IMR-90 (cell line): ENCODE data around the gene BMP7. TPM values are rescaled to one million over a fixed set of nuclear protein-coding genes. Genes with fewer than 3 reads are reported as not detected.

Source experiments
- ATAC-seq: fragments of 200-7000 bp; cut with Tn5 transposase; 2 replicates; pipeline ENCODE4 v1.9.1; 2020; ENCODE audit warnings: low read depth, mild to moderate bottlenecking, moderate library complexity
- BruUV-seq: library from RNA; stranded (reverse); fragments of 400-500 nt; replicated peaks from 2 replicates; lab custom pipeline; 2021; lab: Mats Ljungman, UMichigan
- CTCF ChIA-PET: fragments of 300-600 bp; formaldehyde crosslinking; extraction: SDS; loops from one replicate; lab custom pipeline; 2021; ENCODE audit warnings: antibody characterized with exemption; lab: Yijun Ruan, JAX
- POLR2A ChIA-PET: fragments of 300-600 bp; sonication (Branson Sonifier 250); formaldehyde crosslinking; loops from one replicate; lab custom pipeline; 2022; ENCODE audit warnings: antibody characterized with exemption; ENCODE audit not compliant: unreplicated experiment; lab: Charles Lee
- DNase-seq: peaks from one replicate; pipeline ENCODE4 v3.0.0; 2013
- H2AFZ ChIP-seq: replicated peaks from 2 replicates; pipeline ENCODE3; 2013; ENCODE audit warnings: low read length, mild to moderate bottlenecking; ENCODE audit not compliant: poor library complexity
- H2AK5ac ChIP-seq: 2 replicates; pipeline ENCODE4 v1.6.1; 2013; ENCODE audit warnings: low read depth, low read length, inconsistent platforms
- H2AK9ac ChIP-seq: replicated peaks from 2 replicates; pipeline ENCODE3; 2013; ENCODE audit warnings: mild to moderate bottlenecking, low read depth, low read length, moderate library complexity; ENCODE audit not compliant: poor library complexity
- H2BK120ac ChIP-seq: 2 replicates; pipeline ENCODE4 v1.6.1; 2013; ENCODE audit warnings: low read depth, low read length, inconsistent platforms
- H2BK15ac ChIP-seq: 3 replicates; pipeline ENCODE4 v1.6.1; 2013; ENCODE audit warnings: low read depth, low read length, inconsistent platforms
- H2BK20ac ChIP-seq: 2 replicates; pipeline ENCODE4 v1.6.1; 2013; ENCODE audit warnings: low read depth, mild to moderate bottlenecking, inconsistent platforms, low read length, moderate library complexity
- H2BK5ac ChIP-seq: 2 replicates; pipeline ENCODE4 v1.6.1; 2013; ENCODE audit warnings: mild to moderate bottlenecking, low read depth, low read length, inconsistent platforms; ENCODE audit not compliant: poor library complexity, severe bottlenecking
- H3K14ac ChIP-seq: replicated peaks from 2 replicates; pipeline ENCODE4 v1.6.1; 2013; ENCODE audit warnings: low read depth, low read length, inconsistent platforms
- H3K18ac ChIP-seq: 2 replicates; pipeline ENCODE4 v1.6.1; 2013; ENCODE audit warnings: low read depth, low read length, control low read depth
- H3K23ac ChIP-seq: 2 replicates; pipeline ENCODE4 v1.6.1; 2013; ENCODE audit warnings: low read depth, low read length, inconsistent platforms
- H3K27ac ChIP-seq: 2 replicates; pipeline ENCODE4 v1.5.1; 2013; ENCODE audit warnings: mild to moderate bottlenecking, control low read depth, low read length; ENCODE audit not compliant: insufficient read depth
- H3K27me3 ChIP-seq: 2 replicates; pipeline ENCODE4 v1.6.1; 2013; ENCODE audit warnings: low read length; ENCODE audit not compliant: control insufficient read depth, insufficient read depth
- H3K36me3 ChIP-seq: 2 replicates; pipeline ENCODE4 v1.6.1; 2013; ENCODE audit warnings: low read length, mixed read lengths; ENCODE audit not compliant: control insufficient read depth, insufficient read depth
- H3K4ac ChIP-seq: 2 replicates; pipeline ENCODE4 v1.6.1; 2013; ENCODE audit warnings: low read depth, low read length, inconsistent platforms
- H3K4me1 ChIP-seq: 2 replicates; pipeline ENCODE4 v1.6.1; 2013; ENCODE audit warnings: low read length, mixed read lengths; ENCODE audit not compliant: control insufficient read depth, insufficient read depth
- H3K4me2 ChIP-seq: 2 replicates; pipeline ENCODE4 v1.6.1; 2013; ENCODE audit warnings: low read depth, mild to moderate bottlenecking, control low read depth, low read length, moderate library complexity
- H3K4me3 ChIP-seq: 2 replicates; pipeline ENCODE4 v1.5.1; 2013; ENCODE audit warnings: low read depth, mild to moderate bottlenecking, control low read depth, low read length, moderate library complexity; ENCODE audit not compliant: insufficient read depth
- H3K56ac ChIP-seq: 2 replicates; pipeline ENCODE4 v1.6.1; 2013; ENCODE audit warnings: low read length, inconsistent platforms; ENCODE audit not compliant: insufficient read depth; ENCODE audit errors: extremely low read depth
- H3K79me1 ChIP-seq, 2 experiments: 2 replicates each; pipeline ENCODE4 v1.6.1; 2013; ENCODE audit warnings: low read length in 2 of 2, inconsistent platforms in 1 of 2, low read depth in 1 of 2
- H3K9ac ChIP-seq: 2 replicates; pipeline ENCODE4 v1.6.1; 2013; ENCODE audit warnings: low read depth, low read length, control low read depth
- H3K9me1 ChIP-seq: 2 replicates; pipeline ENCODE4 v1.6.1; 2013; ENCODE audit warnings: low read length, inconsistent platforms; ENCODE audit not compliant: insufficient read depth
- H3K9me3 ChIP-seq: 2 replicates; pipeline ENCODE4 v1.6.1; 2013; ENCODE audit warnings: low read length; ENCODE audit not compliant: control insufficient read depth, insufficient read depth
- H4K20me1 ChIP-seq: 2 replicates; pipeline ENCODE4 v1.6.1; 2013; ENCODE audit warnings: low read length, inconsistent platforms; ENCODE audit not compliant: insufficient read depth
- H4K5ac ChIP-seq: 2 replicates; pipeline ENCODE4 v1.6.1; 2013; ENCODE audit warnings: mild to moderate bottlenecking, low read depth, low read length, control low read depth
- H4K8ac ChIP-seq, 2 experiments: 2 replicates each; pipeline ENCODE4 v1.6.1; 2013; ENCODE audit warnings: low read depth in 2 of 2, low read length in 2 of 2, control low read depth in 1 of 2, inconsistent platforms in 1 of 2
- H4K91ac ChIP-seq: 2 replicates; pipeline ENCODE4 v1.6.1; 2013; ENCODE audit warnings: low read depth, low read length, inconsistent platforms; ENCODE audit not compliant: insufficient read depth
- BHLHE40 ChIP-seq: fragments of 150-350 bp; IDR thresholded peaks from 2 replicates; pipeline ENCODE4 v1.6.1; 2016; ENCODE audit warnings: mild to moderate bottlenecking, low read depth, low read length
- CEBPB ChIP-seq: IDR thresholded peaks from 2 replicates; pipeline ENCODE4 v1.6.1; 2012; ENCODE audit warnings: low read depth, low read length, improper control_type of control experiment
- CTCF ChIP-seq: conservative IDR thresholded peaks from 2 replicates; pipeline ENCODE4 v1.5.1; 2012; ENCODE audit warnings: mild to moderate bottlenecking, low read depth, low read length, improper control_type of control experiment
- ELK1 ChIP-seq: fragments of 150-350 bp; IDR thresholded peaks from 2 replicates; pipeline ENCODE4 v1.6.1; 2016; ENCODE audit warnings: low read depth, mild to moderate bottlenecking, low read length, moderate library complexity, borderline replicate concordance
- FOS ChIP-seq: fragments of 150-350 bp; IDR thresholded peaks from 2 replicates; pipeline ENCODE4 v1.6.1; 2016; ENCODE audit warnings: low read depth, low read length
- MAFK ChIP-seq: IDR thresholded peaks from 2 replicates; pipeline ENCODE4 v1.6.1; 2012; ENCODE audit warnings: low read depth, low read length, improper control_type of control experiment
- MAZ ChIP-seq: IDR thresholded peaks from 2 replicates; pipeline ENCODE4 v1.6.1; 2012; ENCODE audit warnings: low read depth, mild to moderate bottlenecking, low read length, improper control_type of control experiment, moderate library complexity, borderline replicate concordance
- NFE2L2 ChIP-seq: fragments of 150-350 bp; IDR thresholded peaks from 2 replicates; pipeline ENCODE4 v1.6.1; 2016; ENCODE audit warnings: low read depth, mild to moderate bottlenecking, low read length
- POLR2A ChIP-seq: IDR thresholded peaks from 2 replicates; pipeline ENCODE4 v1.6.1; 2012; ENCODE audit warnings: mild to moderate bottlenecking, low read depth, low read length
- RAD21 ChIP-seq: IDR thresholded peaks from 2 replicates; pipeline ENCODE4 v1.6.1; 2012; ENCODE audit warnings: low read length, improper control_type of control experiment
- RCOR1 ChIP-seq: IDR thresholded peaks from 2 replicates; pipeline ENCODE4 v1.6.1; 2012; ENCODE audit warnings: mild to moderate bottlenecking, low read length, improper control_type of control experiment; ENCODE audit not compliant: insufficient replicate concordance
- RFX5 ChIP-seq: IDR thresholded peaks from 2 replicates; pipeline ENCODE4 v1.8.0; 2012; ENCODE audit warnings: low read depth, mild to moderate bottlenecking, low read length, moderate library complexity
- SMC3 ChIP-seq: fragments of 150-350 bp; IDR thresholded peaks from 2 replicates; pipeline ENCODE4 v1.6.1; 2016; ENCODE audit warnings: low read depth, mild to moderate bottlenecking, antibody characterized with exemption, low read length, moderate library complexity
- USF2 ChIP-seq: fragments of 150-350 bp; IDR thresholded peaks from 2 replicates; pipeline ENCODE4 v1.6.1; 2017; ENCODE audit warnings: mild to moderate bottlenecking, antibody characterized with exemption, low read length, low read depth
- WGBS, 2 experiments: methylation state at CpG; one replicate each; pipeline versions ENCODE4 v1.1.5 to v1.1.7; 2013; ENCODE audit warnings: missing lambda C conversion rate in 2 of 2; ENCODE audit not compliant: insufficient read length in 1 of 2; ENCODE audit errors: extremely low coverage in 2 of 2; 5-methylcytosine and 5-hydroxymethylcytosine counted together
- dilution Hi-C: fragments of 300-500 bp; cut with HindIII; formaldehyde crosslinking; loops from one replicate; pipeline ENCODE4 v1.14.3; 2018; ENCODE audit warnings: low sequenced_read_pairs; ENCODE audit not compliant: unreplicated experiment
- in situ Hi-C: fragments of 300-500 bp; cut with MboI; formaldehyde crosslinking; loops from 3 replicates; pipeline ENCODE4 v1.14.3; 2019; ENCODE audit warnings: low sequenced_read_pairs, inconsistent platforms, mixed read lengths
- intact Hi-C: fragments of 100-400 bp; cut with micrococcal nuclease; formaldehyde crosslinking; loops from 2 replicates; pipeline ENCODE4 v1.10.0; 2022
- polyA plus RNA-seq, 3 experiments: library from polyadenylated mRNA; depleted of rRNA; stranded (reverse); fragments of >200 nt; gene quantifications; 2 replicates each; pipeline ENCODE4 v1.2.3, GENCODE V29; 2012; ENCODE audit warnings: low replicate concordance in 1 of 3
- total RNA-seq: library from RNA; depleted of rRNA; stranded (reverse); fragments of >200 nt; gene quantifications from 2 replicates; pipeline ENCODE4 v1.2.3, GENCODE V29; 2012

The BMP7 gene
- total and polyA plus RNA-seq, 2 of the 4 experiments (the other 2 are of a cell fraction), result not detected

- H4K91ac ChIP-seq, result no peak overlapping the region
- no peak overlapping the region for H3K56ac ChIP-seq
- H2BK15ac ChIP-seq, result no peak overlapping the region
- CTCF ChIA-PET, result no interaction called here
- in situ Hi-C loops, result no loop called here
- no peak overlapping the region for H2AFZ ChIP-seq
- H2BK5ac ChIP-seq, result no peak overlapping the region
- H3K23ac ChIP-seq, result no peak overlapping the region
- H2BK120ac ChIP-seq, result no peak overlapping the region
- H3K27ac ChIP-seq, result no peak overlapping the region
- ATAC-seq (no peak), DNase-seq (no peak)
- no peak overlapping the region for H3K4me2 ChIP-seq
- no peak overlapping the region for H3K4me3 ChIP-seq
- no peak overlapping the region for H4K5ac ChIP-seq
- no TSS peak for BruUV-seq
- no peak overlapping the region for H2BK20ac ChIP-seq
- H4K8ac ChIP-seq, result no peak overlapping the region
- H3K4me1 ChIP-seq, result no peaks in the 10 kb centered on the region
- H3K79me1 ChIP-seq, result no peaks in the 10 kb centered on the region
- no peak overlapping the region for H3K9ac ChIP-seq
- TF ChIP-seq ELK1 (no peak), RFX5 (no peak), CTCF (no peak), RCOR1 (no peak), USF2 (no peak), MAZ (no peak), NFE2L2 (no peak), CEBPB (no peak), POLR2A (no peak), RAD21 (no peak), MAFK (no peak), BHLHE40 (no peak), SMC3 (no peak), FOS (no peak)
- no peaks in the 10 kb centered on the region for H4K20me1 ChIP-seq
- peaks cover 13% of the 10 kb centered on the region; the same call in 1 of the 2 replicates for H3K9me3 ChIP-seq
- H2AK5ac ChIP-seq, result no peak overlapping the region
- dilution Hi-C loops, result no loop called here
- no peak overlapping the region for H3K14ac ChIP-seq
- no peaks in the 10 kb centered on the region for H3K9me1 ChIP-seq
- H2AK9ac ChIP-seq, result no peak overlapping the region
- H3K4ac ChIP-seq, result no peak overlapping the region
- H3K27me3 ChIP-seq, result no peaks in the 10 kb centered on the region
- WGBS, 2 experiments, result no CpG with 5 or more reads among the region's 1 CpG
- intact Hi-C loops, result no loop called here
- POLR2A ChIA-PET, result no interaction called here
- no peaks in the 10 kb centered on the region for H3K36me3 ChIP-seq
- no peak overlapping the region for H3K18ac ChIP-seq
Measured at GRCh38 chr20:57222631-57222950, 43.9 kb downstream of the BMP7 start.
